HG02623 (cell line): ENCODE measurements around the gene TMEM63A.
A peak's percentile ranks its signal among the peaks of the same experiment; 100 is the strongest.
"Not testable (repeated sequence)": the region's sequence is repeated elsewhere in the genome, so short reads cannot be mapped to it uniquely, and the experiment has no call there.

Source experiments
- ATAC-seq: cut with Tn5 transposase; IDR thresholded peaks from one replicate; pipeline ENCODE4 v1.9.1; 2021; ENCODE audit warnings: moderate library complexity; ENCODE audit not compliant: unreplicated experiment

Gene TMEM63A

DNA sequence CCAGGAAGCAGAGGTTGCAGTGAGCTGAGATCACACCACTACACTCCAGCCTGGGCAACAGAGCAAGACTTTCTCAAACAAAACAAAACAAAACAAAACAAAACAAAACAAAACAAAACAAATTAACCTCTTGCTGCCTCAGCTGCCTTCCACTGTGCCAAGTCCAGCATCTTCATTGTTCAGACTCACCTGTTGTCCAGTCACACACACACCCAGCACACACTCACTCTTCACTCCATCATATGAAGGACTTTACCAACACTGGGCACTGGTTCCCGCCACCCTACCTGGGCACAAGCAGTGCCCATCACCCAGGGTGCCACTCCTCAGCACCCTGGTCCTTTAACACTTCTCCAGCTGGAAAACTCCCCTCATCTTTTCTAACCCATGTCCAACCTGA lies 27.3 kb upstream of the TMEM63A start:
- ATAC-seq = no peak

DNA sequence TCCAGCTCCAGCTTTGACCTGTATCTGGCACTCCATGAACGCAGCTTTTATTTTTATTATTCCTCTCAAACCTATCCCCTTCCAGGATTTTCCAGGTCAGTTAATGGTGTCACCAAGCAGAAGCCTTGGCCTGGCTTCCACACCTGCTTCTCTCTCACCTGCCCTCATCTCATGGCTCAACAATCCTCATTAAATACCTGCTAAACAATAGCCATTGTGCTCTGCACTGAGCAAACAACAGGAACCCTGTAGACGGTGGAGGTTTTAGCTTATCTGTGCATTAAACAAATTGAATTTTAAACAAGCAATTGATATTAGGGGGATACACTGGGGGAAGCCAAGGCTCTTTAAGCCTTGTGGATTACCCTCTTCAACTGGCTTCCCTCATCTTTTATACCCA lies 26.6 kb upstream of the TMEM63A start:
- ATAC-seq = no peak

DNA sequence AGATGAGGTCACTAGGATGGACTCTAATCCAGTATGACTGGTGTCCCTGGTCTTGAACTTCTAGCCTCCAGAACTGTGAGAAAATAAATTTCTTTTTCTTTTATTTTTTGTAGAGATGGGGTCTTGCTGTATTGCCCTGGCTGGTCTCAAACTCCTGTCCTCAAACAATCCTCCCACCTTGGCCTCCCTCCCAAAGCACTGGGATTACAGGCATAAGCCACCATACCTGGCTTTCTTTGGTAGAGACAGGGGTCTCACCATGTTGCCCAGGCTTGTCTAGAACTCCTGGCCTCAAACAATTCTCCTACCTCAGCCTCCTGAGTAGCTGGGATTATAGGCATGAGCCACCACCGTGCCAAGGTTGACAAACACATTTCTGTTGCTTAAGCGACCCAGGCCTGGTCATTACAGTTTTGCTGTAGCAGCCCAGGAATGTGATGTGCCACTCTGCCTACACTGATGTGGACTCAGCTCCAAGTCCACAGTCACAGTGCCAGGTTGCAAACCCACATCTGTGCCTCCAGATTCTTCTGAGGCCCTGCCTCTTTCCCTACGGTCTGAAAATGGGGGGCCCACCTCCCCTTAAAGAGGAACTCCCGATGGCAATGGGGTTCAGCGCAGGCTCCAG lies 25.9 kb upstream of the TMEM63A start:
- no peak for ATAC-seq

DNA sequence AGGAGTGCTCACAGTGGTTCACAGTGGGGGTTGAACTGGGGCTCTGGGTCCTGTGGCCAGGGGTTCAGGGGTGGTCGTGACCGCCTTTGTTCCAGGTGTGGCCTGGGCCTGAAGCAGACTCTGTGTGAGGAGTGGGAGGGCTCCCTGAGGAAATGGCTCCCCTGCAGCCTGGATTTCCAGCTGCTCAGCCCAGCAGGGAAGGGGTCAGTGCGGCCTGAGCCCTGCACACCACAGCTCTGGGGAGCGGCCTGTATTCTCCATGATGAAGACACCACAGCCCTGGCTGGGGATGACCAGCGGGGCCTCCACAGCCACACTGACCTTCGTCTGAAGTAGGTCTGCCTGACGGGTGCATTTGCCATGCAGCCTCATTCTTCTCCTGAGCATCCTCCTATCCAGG lies 25.2 kb upstream of the TMEM63A start:
- ATAC-seq = no peak

DNA sequence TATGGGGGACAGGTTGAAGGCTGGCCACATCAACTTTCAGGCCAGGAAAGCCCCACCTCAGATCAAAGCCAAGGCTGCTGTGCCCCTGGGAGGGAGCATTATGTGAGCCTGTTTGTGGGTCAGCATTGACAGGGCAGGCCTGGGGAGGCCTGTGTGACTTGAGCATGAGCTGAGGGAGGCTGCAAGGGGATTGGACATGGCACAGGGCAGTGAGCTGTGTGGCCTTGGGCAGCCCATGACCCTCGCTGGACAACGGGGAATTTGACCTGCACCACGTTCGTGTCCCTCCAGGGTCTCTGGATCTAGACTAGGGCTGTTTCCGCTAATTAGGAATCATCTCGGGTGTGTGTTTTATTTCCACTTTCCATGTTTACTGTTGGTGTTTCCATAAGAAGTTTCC lies 24.3 kb upstream of the TMEM63A start:
- no peak for ATAC-seq

DNA sequence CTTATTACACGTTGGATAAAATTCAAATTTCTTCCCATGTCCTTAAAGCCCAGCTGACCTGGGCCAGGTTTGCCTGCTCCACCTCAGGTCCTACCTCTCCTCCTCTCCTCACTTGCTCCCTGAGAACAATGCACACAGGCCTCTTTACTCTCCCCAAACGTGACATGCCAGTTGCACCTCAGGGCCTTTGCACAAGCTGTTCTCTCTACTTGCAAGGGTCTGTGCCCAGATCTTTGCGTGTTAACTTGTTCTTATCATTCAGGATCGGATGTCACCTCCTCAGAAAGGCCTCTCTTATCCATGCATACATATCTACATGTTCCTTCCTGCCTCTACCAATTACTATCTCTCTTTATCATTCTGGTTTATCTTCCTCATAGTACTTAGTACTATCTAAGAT lies 21.4 kb upstream of the TMEM63A start:
- no peak for ATAC-seq

DNA sequence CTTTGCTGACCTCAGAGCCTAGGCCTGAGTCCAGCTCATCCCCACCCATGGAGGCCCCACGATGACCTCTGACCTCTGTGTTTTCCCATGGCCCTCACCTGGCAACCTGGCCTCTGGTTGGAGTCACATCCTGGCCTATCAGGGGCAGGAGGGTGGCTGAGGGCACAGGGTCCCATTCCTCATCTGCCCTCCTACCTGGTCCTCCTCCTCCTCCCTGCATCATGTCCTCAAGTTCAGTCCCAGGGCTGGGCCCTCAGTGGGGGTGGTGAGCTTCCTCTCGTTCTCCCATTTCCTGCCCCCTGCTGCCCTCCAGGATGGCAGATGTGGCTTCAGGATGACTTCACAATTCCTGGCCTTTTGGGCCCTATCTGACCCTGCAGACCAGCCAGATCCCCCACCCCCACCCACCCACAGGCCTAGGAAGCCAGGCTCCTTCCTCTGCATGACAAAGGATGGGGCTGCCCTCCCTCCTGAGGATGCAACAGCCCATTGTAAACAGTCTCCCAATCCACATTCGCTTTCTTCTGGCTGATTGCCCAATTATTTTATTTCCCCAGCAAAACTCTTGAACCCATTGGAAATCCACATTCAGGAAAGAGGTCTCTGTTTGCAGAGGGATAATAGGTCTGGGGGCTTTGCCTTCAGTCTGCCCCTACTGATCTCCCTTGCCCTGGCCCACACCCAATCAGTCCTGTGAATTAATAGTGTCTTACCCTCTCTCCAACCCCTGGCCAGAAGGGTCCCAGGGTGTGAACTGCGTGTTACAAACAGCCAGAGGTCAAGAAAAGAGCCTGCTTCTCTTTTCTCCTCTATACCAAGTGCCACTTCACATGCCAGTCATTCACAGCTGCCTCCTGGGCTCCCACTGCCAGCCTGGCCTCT lies 17.1 kb upstream of the TMEM63A start:
- ATAC-seq = no peak

DNA sequence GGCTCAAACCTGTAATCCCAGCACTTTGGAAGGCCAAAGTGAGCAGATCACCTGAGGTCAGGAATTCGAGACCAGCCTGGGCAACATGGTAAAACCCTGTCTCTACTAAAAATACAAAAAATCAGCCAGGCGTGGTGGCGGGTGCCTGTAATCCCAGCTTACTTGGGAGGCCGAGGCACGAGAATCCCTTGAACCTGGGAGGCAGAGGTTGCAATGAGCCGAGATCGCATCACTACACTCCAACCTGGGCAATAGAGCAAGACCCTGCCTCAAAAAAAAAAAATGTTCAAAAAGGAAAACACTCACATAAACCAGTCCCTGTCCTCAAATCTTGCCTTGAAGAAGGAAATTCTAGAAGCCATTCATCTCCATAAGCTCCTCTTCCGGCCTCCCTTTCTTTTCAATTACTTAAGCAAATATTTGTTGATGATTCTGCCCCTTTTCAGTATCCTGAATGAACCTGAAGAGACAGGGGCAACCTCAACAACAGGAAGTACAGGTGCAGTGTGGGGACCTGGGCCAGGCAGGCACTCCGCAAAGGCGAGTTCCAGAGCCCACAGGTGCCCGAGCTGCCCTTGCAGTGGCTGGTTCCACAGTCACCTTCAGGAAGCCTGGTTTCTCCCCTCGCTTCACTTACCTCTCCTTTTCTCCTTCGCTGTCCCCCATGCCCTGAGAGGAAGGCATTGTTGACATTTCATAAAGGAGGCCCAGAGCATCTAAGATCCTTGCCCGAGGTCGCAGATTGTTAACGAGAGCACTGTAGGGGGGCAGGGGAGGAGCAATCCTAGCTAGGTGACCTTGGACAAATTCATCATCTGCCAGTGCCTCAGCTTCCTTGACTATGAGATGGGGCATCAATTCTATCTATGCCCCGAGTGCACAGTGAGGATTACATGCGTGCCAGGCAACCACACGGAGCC lies 15.7 kb upstream of the TMEM63A start:
- no peak for ATAC-seq

DNA sequence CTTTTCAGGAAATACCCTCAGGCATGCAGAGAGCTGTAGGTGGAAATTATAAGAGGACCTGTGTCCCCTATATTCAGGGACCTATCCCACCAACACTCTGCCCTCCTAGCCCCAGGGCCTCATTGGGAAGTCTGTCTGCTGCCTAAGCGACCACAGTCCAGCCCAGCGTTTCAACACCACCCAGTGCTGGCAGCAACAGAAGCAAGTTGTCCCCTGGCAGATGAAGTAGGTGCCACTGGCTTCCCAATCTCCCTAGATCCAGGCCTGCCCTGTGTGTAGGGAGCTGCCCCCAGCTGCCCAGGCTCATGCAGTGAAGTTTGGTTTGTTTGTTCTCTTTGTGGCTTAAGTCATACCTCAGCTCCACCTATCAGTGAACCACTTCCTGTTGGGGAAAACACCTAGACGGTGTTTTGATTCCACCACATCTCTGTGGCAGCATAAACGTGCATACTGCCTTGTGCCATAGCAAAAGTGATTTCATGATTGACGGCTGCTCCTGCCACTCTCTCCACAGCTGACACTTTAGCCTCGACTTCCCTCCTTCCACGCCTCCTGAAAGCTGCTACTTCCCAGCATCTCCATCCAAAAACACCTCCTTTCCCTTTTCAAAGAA lies 14.9 kb upstream of the TMEM63A start:
- ATAC-seq = peak; percentile 100

DNA sequence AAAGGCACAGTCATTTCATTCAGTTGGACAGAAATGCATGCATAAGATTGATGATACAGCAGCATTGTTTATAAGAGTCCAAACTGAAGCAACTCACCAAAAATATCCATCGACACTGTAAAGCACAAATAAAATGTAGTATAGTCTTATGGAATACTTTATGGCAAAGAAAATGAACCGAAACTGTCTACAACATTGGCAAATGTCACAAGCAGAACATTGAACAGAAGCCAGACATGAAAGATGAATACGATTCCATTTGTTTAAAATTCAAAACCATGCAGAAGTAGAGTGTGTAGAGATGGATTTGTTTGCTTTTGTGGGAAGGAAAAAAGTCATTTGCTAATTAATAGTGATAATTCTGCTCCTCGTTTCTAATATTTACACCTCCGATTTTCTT lies 14.3 kb upstream of the TMEM63A start:
- ATAC-seq = no peak

DNA sequence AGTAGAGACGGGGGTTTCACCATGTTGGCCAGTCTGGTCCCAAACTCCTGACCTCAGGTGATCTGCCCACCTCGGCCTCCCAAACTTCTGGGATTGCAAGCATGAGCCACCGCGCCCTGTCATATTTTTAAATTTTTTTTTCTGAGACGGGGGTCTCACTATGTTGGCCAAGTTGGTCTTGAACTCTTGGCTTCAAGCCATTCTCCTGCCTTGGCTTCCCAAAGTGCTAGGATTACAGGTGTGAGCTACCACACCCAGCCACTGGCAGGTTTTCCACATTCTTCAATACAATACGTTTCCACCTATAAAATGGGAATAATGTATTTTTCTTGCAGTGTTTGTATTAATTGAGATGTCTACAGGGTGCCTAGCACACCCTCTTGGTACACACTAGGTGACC lies 10.1 kb upstream of the TMEM63A start:
- ATAC-seq = no peak

DNA sequence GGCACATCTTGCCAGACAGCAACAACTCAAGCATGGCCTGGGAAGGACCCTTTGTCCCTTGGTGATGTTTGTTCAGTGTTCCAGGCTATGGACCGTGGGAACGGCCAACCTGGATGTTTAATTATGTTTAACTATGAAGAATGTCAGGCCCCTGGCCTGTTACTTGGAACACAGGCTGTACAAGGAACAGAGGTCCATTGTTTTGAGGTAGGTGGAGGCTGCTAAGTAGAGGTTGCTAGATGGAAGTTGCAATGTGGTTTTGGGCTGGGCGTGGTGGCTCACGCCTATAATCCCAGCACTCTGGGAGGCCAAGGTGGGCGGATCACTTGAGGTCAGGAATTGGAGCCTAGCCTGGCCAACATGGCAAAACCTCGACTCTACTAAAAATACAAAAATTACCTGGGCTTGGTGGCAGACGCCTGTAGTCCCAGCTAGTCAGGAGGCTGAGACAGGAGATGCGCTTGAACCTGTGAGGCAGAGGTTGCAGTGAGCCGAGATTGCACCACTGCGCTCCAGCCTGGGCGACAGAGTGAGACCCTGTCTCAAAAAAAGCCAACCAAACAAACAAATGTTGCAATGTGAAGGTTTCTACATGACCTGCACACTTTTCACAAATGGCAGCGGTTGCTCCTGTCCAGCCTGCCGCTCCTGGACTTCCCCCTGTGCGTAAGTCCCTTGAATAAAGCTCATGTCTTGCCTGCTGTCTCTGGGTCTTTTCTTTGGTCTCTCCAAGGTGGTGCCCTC lies 9.2 kb upstream of the TMEM63A start:
- ATAC-seq = no peak

DNA sequence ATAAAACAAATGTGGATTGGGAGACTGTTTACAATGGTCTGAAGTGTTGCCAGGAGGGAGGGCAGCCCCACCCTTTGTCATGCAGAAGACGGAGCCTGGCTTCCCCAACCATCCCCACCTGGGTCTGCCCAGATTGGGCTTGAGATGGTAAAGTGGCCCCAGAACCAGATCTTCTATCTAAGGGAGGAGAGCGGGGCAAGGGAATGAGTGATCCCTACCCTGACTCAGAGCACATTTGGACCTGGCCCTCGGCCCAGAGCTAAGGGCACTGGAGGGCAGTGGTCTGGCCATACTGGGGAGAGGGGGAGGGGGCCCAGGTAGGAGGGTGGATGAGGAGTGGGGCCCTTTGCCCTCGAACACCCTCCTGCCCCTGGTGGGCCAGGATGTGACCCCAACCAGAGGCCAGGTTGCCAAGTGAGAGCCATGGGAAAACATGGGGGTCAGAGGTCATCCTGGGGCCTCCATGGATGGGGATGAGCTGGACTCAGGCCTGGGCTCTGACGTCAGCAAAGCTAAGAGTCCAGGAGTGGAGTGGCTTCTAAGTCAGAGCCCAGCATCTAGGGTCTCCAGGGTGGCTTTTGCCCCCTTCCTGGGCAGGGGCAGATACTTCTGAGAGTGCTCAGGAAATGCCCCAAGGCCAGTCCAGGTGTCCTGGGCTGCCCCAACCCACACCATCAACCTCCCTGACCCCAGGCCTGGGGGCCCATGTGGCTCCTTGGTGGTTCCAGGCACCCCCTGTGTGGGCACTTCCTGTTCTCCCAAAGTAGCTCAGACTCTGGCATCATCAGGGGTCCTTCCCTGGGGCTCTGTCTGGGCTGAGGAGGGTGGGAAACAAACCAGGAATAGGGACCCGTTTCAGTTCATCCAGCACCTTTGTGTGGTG lies 8.4 kb upstream of the TMEM63A start:
- ATAC-seq = no peak

DNA sequence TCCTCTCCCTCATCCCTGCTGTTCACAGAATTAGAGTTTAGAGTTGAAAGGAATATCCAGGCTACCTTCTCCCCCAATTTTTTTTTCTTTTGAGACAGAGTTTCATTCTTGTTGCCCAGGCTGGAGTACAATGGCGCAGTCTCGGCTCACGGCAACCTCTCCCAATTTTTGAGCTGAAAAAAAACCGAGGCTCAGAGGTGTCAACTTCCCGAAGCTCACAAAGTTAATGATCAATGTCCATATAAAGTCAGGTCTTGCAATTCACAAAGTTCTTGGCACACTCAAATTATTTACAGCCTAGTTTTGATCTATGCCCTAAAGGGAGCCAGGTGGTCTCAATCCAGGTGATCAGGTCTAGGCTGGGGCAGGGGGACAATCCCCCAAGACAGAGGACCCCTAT lies 7.6 kb upstream of the TMEM63A start:
- ATAC-seq = no peak

DNA sequence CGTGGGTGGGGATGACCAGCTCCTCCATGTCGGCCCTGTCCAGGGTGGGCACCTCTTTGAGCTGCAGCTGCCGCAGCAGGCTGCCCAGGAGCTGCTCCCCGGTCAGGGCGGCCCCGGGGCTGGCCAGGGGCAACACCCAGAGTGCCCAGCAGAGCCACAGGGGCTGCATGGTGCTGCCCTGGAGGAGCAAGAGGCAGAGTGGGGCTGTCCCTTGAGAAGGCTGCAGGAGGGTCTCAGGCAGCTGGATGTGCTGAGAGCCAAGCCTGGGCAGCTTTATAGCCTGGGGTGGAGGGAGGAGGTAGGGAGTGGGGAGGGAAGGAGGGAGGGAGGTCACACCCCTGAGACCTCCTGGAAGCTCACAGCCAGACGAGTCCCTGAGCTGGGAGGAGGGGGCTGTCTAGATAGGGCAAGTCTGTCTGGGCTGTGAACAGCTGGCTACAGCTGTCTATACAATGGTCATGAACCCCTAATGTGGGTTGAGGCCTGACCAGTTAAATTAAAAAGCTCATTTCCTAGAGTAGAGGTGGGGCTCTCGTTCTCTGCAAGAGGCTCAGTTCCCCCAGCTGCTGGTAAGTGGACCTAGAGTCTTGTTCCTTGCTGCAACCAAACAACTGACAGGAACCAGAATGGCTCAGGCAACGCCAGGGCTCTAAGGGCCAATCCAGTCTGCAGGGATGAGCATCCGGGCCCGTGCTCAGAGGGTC lies 6.9 kb upstream of the TMEM63A start, which contains the start of gene LEFTY1:
LEFTY1 (minus strand) TSS at position 249 of the 704 bp plus-strand sequence; CDS start at position 169, 80 bp downstream.
- ATAC-seq = no peak

DNA sequence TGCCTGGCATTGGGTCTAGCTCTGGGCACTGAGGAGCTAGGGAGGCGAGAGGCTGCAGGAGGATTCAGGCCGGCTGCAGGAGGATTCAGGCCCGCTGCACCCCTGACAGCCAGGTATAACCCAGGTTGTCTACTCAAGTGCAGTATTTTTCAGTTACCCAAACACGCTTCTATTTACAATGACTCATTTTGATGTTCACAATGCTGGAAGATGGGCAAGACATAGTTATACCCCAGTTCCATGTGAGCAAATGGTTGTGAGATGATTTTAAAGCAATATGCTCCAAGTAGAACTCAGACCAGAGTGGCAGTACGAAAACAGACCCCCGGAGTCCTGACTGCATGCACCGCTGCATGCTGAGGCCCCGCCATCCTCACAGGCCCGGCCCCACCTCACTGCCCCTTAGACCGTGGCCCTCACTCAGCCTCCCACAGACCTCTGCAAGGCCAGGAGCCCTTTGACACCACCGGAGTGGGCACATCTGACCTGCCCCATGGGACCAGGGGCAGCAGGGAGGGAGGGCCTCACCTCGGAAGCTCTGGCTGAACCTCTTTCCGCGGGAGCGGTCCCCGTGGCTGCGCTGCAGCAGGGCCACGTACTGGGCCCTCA lies 6.2 kb upstream of the TMEM63A start:
- ATAC-seq = no peak

DNA sequence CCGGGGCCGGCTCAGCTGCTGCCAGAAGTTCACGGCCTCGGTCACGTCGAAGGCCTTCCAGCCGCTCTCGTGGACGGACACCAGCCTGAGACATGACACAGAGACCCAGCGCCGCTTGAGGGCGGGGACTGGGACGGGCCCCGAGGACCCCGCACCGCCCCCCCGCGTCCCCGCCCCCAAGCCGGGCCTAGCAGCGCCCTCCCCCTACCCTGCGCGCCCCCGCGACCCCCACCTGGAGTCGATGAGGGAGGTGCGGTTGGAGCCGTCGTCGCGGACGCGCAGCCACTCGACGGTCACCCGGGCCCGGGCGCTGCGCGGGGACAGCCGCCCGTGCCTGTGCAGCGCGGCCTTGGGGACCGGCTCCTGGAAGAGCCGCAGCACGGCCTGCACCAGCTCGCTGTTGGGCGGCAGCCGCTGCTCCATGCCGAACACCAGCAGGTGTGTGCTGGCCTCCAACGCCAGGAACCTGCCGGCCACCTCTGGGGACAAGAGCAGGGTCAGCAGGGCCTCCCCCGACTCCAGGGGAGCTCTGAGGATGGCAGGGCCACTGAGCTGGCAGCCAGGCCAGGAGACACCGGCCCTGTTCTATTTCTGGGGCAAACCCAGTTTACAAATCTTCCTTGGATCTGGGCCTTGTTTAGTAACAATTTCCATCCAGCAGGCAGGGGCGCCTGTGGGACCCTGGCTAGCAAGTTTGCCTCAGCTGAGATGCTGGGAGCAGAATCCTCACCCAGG lies 5.5 kb upstream of the TMEM63A start:
- ATAC-seq = not testable (repeated sequence)

DNA sequence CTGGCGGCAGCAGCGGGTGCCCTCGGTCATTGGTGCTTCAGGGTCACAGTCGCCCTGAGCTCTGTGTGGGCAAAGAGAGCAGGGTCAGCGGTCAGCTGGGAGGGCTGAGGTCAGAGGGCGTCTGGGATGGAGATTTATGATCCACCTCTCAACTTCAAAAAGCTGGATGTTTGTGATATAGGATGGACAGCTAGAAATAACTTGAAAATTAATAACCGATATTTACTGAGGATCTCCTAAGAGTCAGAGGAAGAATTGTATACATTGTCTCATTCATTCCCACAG lies 4.8 kb upstream of the TMEM63A start:
- ATAC-seq = no peak
